Muscle of arm (tissue), 12 donors: ENCODE data around the gene DYNC1LI1. TPM values are rescaled to one million over a fixed set of nuclear protein-coding genes. Genes with fewer than 3 reads are reported as not detected.
"Not testable (repeated sequence)": the region's sequence is repeated elsewhere in the genome, so short reads cannot be mapped to it uniquely, and the experiment has no call there.

ENCODE experiments used
- DNase-seq: peaks from one replicate; pipeline ENCODE4 v3.0.0-alpha.2; 2013
- polyA plus RNA-seq, 12 donors: library from polyadenylated mRNA; unstranded; fragments of 120-200 nt; gene quantifications; one replicate each; pipeline ENCODE4 v1.2.1, GENCODE V29; 2013; ENCODE audit not compliant: insufficient read length in 12 of 12

The DYNC1LI1 gene
- polyA plus RNA-seq, 12 donors: 30.3 to 49.5 (median 38.1) TPM; not detected in 1

DNA sequence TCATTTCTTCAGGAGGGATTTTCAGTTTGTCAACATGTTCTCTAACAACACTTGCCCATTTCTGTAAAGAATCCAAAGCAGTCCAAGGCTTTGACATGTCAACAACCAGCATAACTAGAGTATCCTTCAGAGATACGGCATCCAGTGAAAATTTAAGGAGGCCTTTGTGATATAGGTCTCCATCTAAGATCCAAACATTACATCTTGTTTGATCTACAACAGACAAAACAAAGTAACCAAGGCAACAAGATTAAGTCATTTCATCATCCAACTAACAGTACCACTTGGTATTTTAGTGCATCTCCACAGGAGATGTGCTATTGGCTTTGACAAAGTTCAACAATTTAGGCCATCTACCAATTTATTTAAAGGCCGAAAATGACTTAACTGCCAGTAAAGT lies 25.8 kb downstream of the DYNC1LI1 start:
- DNase-seq: no peak

DNA sequence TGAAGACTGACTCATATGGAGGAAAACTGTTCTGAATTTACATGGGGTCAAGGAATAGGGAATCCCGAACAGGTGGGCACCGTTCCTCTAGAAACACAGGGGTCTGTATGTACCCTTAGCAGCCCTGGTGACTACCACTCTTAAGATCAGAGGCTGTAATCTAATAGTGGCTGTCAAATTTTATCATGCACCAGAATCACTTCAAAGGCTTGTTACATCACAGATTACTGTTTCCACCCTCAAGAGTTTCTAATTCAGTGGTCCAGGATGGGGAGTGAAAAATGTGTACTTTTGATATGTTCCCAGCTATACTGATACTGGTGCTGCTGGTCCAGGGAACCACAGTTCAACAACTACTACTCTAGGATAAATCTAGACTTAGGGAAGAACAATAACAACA lies 27.9 kb downstream of the DYNC1LI1 start:
- DNase-seq: no peak

DNA sequence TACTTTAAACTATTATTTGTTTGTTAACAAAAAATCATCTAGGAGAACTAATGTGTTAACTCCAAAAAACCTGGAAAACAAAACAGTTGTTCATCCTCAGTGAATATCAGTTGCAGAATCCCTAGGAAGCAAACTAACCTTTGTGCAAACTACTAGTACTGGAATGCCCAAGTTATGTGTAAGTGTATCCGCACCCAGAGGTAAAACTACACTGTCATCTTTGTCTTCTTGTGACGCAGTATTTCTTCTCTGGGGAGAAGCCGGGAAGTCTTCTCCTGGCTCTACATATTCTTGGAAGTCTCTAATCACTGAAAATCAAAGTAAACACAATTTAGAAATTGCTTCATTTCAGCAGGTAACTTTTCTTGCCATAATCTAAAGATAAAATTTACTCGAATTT lies 29.8 kb downstream of the DYNC1LI1 start:
- no peak for DNase-seq

DNA sequence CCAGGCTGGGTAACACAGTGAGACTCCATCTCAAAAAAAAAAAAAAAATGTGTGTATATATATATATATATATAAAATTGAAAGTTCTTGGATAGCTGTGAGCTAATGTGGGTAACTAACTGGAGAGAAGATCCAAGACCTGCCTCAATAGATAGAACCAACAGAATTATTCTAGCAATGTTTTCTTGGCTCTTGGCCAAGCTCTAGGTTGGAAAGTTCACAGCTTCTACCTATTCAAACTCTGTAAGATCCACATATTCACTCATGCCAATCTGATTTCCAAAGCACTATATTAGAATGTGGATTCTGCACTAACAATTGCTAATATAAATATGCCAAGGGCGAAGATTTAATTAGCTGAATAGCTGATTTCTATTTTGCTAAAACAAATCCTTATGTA lies 38.2 kb downstream of the DYNC1LI1 start:
- no peak for DNase-seq

DNA sequence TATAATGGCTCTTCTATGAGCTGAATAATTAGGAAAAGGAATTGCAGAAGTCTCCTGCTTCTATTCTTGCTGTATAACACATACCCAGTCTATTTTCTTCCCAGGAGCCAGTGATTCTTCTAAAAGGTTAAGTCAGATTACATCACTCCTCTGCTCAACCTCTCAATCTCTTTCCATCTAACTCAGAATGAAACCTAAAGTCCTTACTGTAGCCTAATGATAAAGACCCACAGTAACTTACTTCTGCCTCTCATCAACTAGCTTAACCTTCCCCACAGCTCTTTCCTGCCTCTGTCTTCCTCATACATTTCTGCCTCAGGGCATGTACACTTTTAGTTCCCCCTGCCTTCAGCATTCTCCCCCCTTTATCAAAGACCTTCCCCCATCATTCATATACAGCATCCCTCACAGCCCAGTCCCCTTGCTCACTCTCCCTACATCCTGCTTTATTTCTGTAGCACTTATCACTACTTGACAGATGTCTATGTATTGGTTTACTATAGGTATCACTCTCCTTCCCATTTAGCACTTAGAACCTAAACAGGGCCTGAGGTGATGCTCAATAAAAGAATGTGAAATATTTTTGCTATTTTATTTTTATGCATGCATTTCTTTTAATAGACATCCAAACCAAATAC lies 39.5 kb downstream of the DYNC1LI1 start:
- DNase-seq: no peak

DNA sequence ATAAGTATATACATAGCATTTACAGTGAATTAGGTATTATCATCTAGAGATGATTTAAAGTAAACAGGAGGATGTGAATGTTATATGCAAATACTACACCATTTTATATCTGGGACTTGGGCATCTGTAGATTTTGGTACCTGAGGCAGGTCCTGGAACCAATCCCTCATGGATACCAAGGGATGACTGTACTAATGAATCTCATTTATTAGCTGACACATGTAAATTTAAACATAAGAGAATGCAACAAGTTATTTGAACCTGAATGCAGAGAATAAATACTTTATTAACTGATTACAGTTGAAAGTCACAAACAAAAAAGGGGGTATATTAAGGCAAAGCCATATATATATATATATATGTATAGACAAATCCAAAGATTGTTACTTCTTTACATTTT lies 44.9 kb downstream of the DYNC1LI1 start:
- no peak for DNase-seq

DNA sequence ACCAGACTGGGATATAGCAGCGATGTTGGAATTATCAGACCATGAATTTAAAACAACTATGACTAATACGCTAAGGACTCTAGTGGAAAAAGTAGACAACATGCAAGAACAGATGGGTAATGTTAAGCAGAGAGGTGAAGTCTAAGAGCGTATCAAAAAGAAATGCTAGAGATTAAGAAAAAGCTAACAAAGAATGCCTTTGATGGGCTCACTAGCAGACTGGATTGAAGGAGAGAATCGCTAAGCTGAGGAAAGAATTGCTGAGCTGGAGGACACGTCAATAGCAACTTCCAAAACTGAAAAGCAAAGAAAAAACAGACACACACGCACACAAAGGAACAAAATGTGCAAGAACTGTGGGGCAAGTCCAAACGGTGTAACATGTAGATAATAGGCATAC lies 48.0 kb downstream of the DYNC1LI1 start:
- no peak for DNase-seq

DNA sequence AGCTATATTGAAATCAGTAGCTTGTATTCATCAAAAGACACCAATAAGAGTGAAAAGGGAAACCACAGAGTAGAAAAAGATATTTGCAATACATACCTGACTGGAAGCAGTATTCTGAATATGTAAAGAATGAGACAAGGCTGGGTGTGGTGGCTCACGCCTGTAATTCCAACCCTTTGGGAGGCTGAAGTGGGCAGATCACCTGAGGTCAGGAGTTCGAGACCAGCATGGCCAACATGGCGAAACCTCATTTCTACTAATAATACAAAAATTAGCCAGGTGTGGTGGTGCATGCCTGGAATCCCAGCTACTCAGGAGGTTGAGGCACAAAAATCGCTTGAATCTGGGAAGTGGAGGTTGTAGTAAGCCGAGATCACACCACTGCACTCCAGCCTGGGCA lies 51.7 kb downstream of the DYNC1LI1 start:
- DNase-seq: not testable (repeated sequence)

DNA sequence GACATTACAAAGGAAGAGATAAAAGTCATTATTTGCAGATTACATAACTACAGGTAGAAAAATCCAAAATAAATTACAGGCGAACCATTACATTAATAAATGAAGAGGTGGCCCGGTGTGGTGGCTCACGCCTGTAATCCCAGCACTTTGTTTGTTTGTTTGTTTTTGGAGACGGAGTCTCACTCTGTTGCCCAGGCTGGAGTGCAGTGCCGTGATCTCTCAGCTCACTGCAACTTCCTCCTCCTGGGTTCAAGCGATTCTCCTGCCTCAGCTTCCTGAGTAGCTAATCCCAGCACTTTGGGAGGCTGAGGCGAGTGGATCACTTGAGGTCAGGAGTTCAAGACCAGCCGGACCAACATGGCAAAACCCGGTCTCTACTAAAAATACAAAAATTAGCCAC lies 53.9 kb downstream of the DYNC1LI1 start:
- DNase-seq: not testable (repeated sequence)

DNA sequence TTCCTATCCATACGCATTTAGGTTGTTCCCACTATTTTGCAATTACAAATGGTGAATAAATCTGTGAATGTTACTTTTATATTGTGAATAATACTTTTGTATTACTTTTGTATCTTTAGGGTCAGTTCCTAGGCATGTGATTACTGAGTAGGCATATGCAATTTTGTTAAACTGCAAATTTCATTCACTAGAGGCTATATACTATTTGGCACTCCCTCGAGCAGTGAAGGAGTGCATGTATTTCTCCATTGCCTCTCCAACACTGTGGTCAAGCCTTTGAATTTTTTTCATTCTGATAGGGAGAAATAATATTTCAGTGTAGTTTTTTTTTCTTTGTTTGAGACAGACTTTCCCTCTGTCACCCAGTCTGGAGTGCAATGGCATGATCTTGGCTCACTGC lies 59.7 kb downstream of the DYNC1LI1 start:
- DNase-seq: no peak

DNA sequence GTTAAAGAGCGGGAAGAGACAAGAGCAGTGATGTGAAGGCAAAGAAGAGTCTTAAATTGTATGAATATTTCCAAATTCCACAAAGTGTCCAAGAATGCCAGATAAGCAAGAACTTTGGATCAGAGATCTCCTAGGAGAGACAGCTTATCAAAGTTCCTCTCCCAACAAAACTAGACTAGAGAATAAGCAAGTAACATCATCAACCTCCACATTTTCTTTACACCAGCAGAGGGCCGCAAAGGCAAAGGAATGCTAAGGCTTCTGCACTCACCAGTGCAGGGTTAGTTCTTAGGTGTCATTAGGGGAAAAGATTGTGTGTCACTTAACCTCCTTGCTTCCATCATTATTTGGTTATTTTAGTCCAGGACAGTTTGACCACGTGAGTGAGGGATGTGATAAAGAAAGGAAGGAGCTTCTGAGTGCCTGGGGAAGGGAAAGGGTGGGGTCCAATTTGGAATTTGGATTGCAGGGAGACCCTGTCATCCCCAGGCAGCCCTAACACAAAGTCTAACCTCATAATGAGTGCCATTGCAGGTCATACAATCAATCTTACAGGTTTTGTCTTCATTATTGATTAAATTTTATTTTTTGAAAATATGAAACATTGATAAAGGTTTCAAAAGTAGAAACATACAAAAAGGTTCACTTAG lies 60.5 kb downstream of the DYNC1LI1 start:
- peak; percentile 72 for DNase-seq

DNA sequence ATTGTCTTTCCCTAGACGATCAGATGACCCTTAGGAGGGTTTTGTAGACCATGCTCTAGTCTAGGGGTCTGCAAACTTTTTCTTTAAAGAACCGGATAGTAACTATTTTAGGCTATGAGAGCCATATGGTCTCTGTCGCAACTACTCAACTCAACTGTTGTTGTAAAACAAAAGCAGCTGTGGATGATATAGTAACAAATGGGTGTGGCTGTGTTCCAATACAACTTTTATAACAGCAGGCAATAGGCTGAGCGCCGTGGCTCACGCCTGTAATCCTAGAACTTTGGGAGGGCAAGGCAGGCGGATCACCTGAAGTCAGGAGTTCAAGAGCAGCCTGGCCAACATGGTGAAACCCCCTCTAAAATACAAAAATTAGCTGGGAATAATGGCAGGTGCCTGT lies 61.9 kb downstream of the DYNC1LI1 start:
- DNase-seq: peak; percentile 34

DNA sequence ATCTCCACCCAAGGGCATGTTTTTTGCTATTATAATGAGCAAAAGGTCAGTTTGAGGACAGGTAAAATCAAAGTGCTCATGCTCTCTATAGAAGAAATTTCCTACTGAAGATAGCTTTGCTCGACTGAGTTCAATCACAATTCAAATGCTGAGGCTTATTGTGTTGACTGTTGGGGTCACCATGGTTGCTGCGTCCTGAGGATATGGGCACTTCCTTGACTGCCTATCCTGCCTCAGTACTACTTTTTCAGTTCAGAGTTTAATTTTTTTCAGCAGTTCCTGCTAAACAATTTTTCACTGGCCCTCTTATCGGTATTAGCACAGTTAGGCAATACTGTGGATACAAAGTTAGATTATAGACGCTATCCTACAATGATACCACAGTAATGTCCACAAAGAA lies 64.2 kb downstream of the DYNC1LI1 start:
- no peak for DNase-seq

DNA sequence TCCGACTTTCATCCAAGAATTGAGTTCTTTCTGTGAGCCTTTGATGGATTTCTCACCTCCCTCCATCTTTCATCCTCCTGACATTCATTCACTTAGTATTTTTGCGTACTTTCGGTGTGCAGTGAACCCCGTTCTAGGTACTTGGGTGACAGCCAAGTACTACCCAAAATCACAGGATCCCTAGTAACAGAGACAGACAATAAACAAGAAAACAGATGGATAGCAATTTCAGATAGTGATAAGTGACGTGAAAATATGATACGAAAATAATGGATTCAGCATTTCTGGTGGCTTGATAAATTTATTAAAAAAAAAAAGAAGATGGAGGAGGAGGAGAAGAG lies 67.7 kb downstream of the DYNC1LI1 start:
- DNase-seq: no peak

DNA sequence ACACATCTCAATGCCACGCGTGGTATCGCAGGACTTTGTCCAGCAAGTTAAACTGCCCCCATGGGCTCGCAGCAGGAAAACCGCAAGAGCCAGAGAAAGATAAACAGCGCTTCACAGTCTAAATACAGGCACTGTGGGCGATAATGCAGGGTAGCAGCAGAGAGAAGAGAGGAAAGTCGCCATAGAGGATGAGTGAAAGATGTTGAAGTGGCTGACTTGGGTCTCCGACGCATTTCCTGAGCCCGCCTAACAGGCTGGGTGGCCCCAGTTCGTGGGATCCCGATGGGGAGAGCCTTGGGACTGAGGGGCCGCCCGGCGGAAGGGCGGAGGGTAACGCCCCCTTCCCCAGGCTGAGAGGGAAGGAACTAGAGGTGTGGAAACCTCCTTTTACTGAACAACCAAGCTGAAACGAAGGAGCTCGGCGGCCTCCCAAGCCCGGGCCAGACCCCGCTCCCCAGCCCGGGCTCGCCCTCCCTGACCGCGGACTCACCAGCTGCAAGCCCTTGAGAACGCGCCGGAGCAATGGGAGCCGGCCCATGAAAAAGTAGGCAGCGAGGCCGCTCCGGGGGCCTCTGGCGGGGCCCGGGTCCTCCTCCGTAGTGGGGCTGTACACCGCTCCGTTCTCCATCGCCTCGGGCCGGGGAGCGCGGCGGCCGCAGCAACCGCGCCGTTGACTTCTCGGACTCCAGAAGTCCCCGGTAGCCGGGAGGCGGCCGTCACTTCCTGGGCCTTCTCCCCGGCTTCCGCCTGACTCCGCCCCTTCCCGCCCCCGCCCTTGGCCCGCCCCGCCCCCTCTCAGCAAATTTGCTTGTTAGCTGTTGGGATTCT lies 68.3 kb downstream of the DYNC1LI1 start, which contains the start of gene CMTM6:
Gene CMTM6 (minus strand): TSS at position 735 of the 828 bp plus-strand sequence. CDS start 107 bp downstream, at position 628.
- peak; percentile 83 for DNase-seq

DNA sequence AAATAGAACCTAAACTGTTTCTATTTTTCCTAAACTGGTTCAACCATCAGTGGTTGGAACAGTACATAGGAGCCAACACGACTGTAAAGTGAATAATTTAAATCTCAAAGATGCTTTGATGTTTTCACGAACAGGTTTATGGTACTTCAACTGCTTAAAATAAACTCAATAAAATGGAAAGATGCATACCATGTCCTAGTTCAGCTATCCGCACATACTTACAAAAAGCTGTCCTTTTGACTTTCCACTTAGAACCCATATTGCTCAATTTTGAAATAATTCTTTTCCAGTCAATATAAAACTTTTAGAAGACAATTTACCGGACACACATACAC lies 68.9 kb downstream of the DYNC1LI1 start:
- DNase-seq: no peak

DNA sequence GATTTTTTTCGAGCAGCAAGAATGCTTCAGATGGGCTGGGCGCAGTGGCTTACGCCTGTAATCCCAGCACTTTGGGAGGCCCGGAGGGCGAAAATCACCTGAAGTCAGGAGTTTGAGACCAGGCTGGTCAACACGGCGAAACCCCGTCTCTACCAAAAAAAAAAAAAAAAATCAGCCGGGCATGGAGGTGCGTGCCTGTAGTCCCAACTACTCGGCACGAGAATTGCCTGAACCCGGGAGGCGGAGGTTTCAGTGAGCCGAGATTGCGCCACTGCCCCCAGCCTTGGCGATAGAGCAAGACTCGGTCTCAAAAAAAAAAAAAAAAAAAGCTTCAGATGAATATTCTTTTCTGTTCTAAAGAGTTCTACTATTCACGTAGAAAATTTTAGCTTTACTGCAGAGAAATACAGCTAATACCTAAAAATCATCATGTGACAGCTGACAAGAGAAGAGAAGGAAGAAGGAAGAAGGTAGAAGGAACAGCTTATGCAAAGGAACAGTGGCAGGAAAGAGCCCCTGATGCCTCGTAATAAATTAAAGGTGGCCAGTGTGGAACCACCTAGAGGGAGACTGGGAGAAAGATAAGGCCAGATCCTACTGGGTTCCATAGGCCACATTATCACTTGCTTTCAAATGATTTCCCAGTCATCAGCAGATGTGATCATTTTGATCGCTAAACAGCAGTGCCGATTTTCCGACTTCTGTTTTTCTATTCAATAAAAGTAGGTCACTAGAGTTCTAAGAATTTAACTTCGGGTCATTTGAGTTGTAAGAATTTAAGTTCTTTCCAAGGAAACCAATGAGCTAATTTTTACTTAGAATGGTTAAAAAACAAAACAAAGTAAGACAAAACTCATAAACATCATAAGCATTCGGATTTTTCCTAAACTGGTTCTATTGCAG lies 69.5 kb downstream of the DYNC1LI1 start:
- no peak for DNase-seq

DNA sequence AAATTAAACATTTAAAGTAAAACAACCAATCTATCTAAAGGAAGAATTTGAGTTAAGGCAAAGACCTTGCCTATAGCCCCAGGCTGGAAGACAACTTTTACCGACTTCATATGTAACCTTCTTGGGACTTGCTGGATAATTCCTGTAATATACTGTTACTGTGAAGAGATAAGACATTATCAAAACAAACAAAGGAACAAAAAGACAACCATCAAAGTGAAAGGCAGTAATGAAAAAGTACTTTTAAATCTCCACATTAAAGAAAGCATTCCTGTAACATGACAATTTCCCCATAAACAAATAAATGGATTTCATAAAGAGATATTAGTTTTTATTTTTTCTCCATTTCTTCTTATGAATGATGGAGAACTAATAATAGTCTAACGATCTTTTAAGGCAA lies 70.4 kb downstream of the DYNC1LI1 start:
- DNase-seq: no peak

DNA sequence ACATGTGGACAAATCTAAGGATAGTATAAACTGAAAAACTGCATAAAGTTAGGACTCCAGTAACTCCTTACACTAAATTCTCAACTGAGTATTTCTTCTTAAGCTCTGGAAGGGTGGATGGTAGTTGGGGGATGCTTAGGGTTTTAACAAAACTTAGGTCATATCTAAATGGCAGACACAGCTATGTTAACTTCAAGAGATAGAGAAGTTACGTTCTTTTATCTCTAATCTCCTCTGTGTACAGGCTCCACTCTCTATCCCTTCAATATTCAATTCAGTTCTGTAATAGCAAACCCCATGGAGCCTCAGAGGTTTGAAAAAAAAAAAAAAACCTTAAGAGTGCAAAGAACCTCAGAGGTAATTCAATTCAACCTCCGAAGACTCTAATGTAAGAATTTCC lies 71.1 kb downstream of the DYNC1LI1 start:
- no peak for DNase-seq

DNA sequence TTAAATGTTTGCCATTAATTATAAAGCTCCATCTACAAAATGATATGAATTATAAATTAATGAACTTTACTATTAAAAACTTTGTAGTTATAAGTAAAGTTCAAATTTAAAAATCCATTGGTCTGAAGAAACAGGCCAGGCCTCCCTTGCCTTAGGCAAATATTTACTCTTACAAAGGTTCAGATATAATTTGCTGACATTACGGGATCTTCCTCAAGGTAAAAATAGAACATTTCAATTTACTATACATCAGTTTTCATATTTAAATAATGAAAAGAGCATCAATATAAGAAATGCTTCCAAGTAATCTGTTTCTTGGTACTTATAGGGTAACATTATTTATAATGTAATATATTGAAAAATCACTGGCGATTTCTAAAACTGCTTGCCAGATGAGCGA lies 71.7 kb downstream of the DYNC1LI1 start:
- no peak for DNase-seq

DNA sequence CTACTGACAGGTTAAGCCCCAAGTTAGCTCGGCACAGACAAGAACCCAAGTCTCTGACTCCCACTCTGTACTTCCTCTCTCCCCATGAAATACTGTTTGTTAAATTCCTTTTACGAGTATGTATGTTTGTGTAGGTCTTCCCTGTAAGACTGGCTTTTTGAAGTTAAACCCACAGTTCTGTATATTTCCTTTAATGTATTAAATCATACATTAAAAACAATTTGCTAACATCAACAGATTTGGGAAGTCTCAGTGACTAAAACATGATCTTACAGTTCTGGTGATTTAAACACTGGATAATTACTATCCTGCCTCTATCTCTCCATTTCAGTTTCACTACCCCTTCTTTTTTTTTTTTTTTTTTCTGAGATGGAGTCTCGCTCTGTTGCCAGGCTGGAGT lies 72.4 kb downstream of the DYNC1LI1 start:
- no peak for DNase-seq

DNA sequence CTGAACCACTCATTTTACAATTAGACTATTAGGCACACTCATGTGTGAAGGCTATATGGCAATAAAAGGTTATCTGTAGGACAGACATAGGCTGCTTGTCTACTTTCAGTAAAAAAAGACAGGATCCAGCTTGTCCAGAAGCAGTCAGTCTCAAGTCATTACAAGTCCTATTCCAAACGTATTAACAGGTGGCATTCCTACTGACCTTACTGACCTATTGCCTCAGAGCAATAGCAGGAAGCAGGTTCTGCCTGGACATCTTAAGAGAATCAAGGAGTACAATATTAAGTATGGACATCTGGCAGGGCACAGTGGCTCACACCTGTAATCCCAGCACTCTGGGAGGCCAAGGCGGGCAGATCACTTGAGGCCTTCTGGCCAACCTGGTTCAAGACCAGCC lies 75.0 kb downstream of the DYNC1LI1 start:
- no peak for DNase-seq
